ENCODE measurements around the gene NEK10.
A peak's percentile ranks its signal among the peaks of the same experiment; 100 is the strongest.

Gene NEK10

GRCh38 chr3:27165321-27165721 is 203.9 kb downstream of the NEK10 start:
- DNase-seq, result no peak

GRCh38 chr3:27160779-27161287 is 208.3 kb downstream of the NEK10 start:
- DNase-seq, result no peak

GRCh38 chr3:27160146-27160545 is 209.0 kb downstream of the NEK10 start:
- DNase-seq, result no peak

GRCh38 chr3:27147215-27147614 is 222.0 kb downstream of the NEK10 start:
- DNase-seq, result no peak

- no peak for DNase-seq
These were observed 222.4 kb downstream of the NEK10 start for GRCh38 chr3:27146786-27147185.

- no peak for DNase-seq
These were observed 223.5 kb downstream of the NEK10 start for GRCh38 chr3:27145719-27146118.

- no peak for DNase-seq
These were observed 227.5 kb downstream of the NEK10 start for GRCh38 chr3:27141668-27142067.

- no peak for DNase-seq
These were observed 230.6 kb downstream of the NEK10 start for GRCh38 chr3:27138562-27138961.

- no peak for DNase-seq
These were observed 231.2 kb downstream of the NEK10 start for GRCh38 chr3:27138005-27138404.

GRCh38 chr3:27134171-27134796 is 234.9 kb downstream of the NEK10 start:
- peak; percentile 56 for DNase-seq

GRCh38 chr3:27133060-27133459 is 236.1 kb downstream of the NEK10 start:
- no peak for DNase-seq

GRCh38 chr3:27130796-27131195 is 238.4 kb downstream of the NEK10 start:
- DNase-seq, result no peak

GRCh38 chr3:27127879-27128278 is 241.3 kb downstream of the NEK10 start:
- no peak for DNase-seq

GRCh38 chr3:27127195-27127594 is 242.0 kb downstream of the NEK10 start:
- peak; percentile 87 for DNase-seq

GRCh38 chr3:27125821-27126501 is 243.2 kb downstream of the NEK10 start:
- DNase-seq, result no peak

GRCh38 chr3:27119639-27120038 is 249.5 kb downstream of the NEK10 start:
- DNase-seq, result no peak

- DNase-seq, result no peak
These were observed 253.8 kb downstream of the NEK10 start for GRCh38 chr3:27115352-27115751.

- no peak for DNase-seq
These were observed 254.5 kb downstream of the NEK10 start for GRCh38 chr3:27114684-27115083.

GRCh38 chr3:27114129-27114528 is 255.1 kb downstream of the NEK10 start:
- no peak for DNase-seq

- no peak for DNase-seq
These were observed 259.2 kb downstream of the NEK10 start for GRCh38 chr3:27110020-27110419.

GRCh38 chr3:27108322-27108721 is 260.9 kb downstream of the NEK10 start:
- no peak for DNase-seq

- DNase-seq, result no peak
These were observed 263.3 kb downstream of the NEK10 start for GRCh38 chr3:27105904-27106303.

- no peak for DNase-seq
These were observed 272.0 kb downstream of the NEK10 start for GRCh38 chr3:27097182-27097581.

- DNase-seq, result no peak
These were observed 273.5 kb downstream of the NEK10 start for GRCh38 chr3:27095553-27096222.

All from NCI-H1105 treated with DMSO at 0.1 percent for 48 hours (cell line).